ENCODE data around the gene UBQLN4. TPM values are rescaled to one million over a fixed set of nuclear protein-coding genes. Genes with fewer than 3 reads are reported as not detected.

Gene UBQLN4
- polyA plus RNA-seq, 2 donors = 18.3 to 21.0 TPM

DNA sequence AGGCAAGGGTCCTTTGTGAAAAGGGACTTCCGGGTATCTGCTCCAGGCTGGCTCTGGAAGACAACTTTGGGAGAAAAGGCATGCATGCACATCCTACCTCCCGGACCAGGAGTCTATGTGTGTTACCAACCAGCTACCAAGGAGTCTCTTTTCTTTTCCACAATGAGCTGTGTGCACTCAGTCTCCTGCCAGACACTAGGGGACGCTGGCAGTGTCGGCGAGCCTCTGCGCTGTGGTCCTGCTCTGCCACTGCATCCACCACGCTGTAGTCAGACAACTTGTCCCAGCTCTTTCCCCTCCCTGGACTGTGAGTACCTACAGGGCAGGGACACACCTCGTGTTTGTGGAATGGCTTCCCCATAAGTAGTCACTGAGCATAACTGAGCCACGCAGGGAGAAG, 27.7 kb downstream of the UBQLN4 start:
- Histone ChIP-seq H3K4me1 (ENCODE audit: control insufficient read depth in 2 of 2, insufficient read depth in 2 of 2, low read length in 1 of 2) (no peaks in the 10 kb centered on the region), H3K27me3 (ENCODE audit: control insufficient read depth in 1 of 2, insufficient read depth in 2 of 2, low read length in 2 of 2) (no peaks in the 10 kb centered on the region), H3K4me3 (ENCODE audit: low read depth in 1 of 2, low read length in 2 of 2) (no peak overlapping the region), H3K27ac (ENCODE audit: low read depth in 2 of 2, low read length in 1 of 2) (no peak overlapping the region), H3K36me3 (ENCODE audit: control insufficient read depth in 2 of 2, insufficient read depth in 2 of 2, low read length in 1 of 2) (no peaks in the 10 kb centered on the region), H3K9me3 (ENCODE audit: control insufficient read depth in 2 of 2, insufficient read depth in 1 of 2, low read depth in 1 of 2, low read length in 1 of 2) (no peaks in the 10 kb centered on the region)
- WGBS, 2 donors = 18 to 19% methylated on average over 9 of the region's 9 CpGs

DNA sequence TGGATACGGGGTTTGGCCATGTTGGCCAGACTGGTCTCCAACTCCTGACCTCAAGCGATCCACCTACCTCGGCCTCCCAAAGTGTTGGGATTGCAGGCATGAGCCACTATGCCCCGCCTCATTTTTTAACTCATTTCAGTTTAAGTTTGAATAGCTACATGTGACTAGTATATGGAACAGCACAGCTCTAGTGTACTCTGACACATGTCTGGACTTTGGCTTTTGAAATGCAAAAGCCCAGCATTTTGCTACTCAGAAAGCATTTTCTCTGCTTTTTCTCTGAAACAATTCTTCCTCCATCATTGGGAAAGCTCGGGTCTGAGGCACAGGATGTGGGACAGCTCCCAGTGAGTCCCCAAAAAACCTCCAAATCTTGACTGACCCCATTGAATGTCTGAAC, 28.8 kb downstream of the UBQLN4 start:
- WGBS, 2 donors = 77 to 80% methylated on average over 5 of the region's 5 CpGs
- H3K27me3 ChIP-seq (ENCODE audit: control insufficient read depth in 1 of 2, insufficient read depth in 2 of 2, low read length in 2 of 2) = no peaks in the 10 kb centered on the region
- H3K4me1 ChIP-seq (ENCODE audit: control insufficient read depth in 2 of 2, insufficient read depth in 2 of 2, low read length in 1 of 2) = no peaks in the 10 kb centered on the region
- no peak overlapping the region for H3K27ac ChIP-seq (ENCODE audit: low read depth in 2 of 2, low read length in 1 of 2)
- no peaks in the 10 kb centered on the region for H3K9me3 ChIP-seq (ENCODE audit: control insufficient read depth in 2 of 2, insufficient read depth in 1 of 2, low read depth in 1 of 2, low read length in 1 of 2)
- no peaks in the 10 kb centered on the region for H3K36me3 ChIP-seq (ENCODE audit: control insufficient read depth in 2 of 2, insufficient read depth in 2 of 2, low read length in 1 of 2)
- H3K4me3 ChIP-seq (ENCODE audit: low read depth in 1 of 2, low read length in 2 of 2) = no peak overlapping the region

DNA sequence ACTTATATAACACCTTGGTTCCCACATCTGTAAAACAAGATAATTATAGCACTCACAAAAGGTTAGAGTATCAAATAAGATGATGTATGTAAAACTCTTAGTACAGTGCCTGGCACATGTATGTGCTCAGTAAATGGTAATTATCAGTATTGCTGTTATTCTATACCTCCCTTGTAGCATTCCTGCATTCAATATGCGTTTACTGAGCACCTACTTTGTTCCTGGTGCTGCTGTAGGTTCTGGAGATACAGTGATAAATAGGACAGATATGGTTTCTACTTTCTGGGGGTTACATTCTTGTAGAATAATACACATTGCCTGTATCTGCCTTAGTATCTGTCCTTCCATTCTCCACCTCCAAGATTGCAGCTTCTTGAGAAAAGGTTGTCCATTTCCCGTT, 31.6 kb downstream of the UBQLN4 start:
- H3K27ac ChIP-seq (ENCODE audit: low read depth in 2 of 2, low read length in 1 of 2) = no peak overlapping the region
- peaks cover 1 to 4% of the 10 kb centered on the region in 2 donors for H3K36me3 ChIP-seq (ENCODE audit: control insufficient read depth in 2 of 2, insufficient read depth in 2 of 2, low read length in 1 of 2)
- H3K4me3 ChIP-seq (ENCODE audit: low read depth in 1 of 2, low read length in 2 of 2) = no peak overlapping the region
- H3K4me1 ChIP-seq (ENCODE audit: control insufficient read depth in 2 of 2, insufficient read depth in 2 of 2, low read length in 1 of 2) = no peaks in the 10 kb centered on the region
- H3K9me3 ChIP-seq (ENCODE audit: control insufficient read depth in 2 of 2, insufficient read depth in 1 of 2, low read depth in 1 of 2, low read length in 1 of 2) = no peaks in the 10 kb centered on the region
- no peaks in the 10 kb centered on the region for H3K27me3 ChIP-seq (ENCODE audit: control insufficient read depth in 1 of 2, insufficient read depth in 2 of 2, low read length in 2 of 2)
- WGBS, 2 donors = 66 to 81% methylated on average over 2 of the region's 2 CpGs

DNA sequence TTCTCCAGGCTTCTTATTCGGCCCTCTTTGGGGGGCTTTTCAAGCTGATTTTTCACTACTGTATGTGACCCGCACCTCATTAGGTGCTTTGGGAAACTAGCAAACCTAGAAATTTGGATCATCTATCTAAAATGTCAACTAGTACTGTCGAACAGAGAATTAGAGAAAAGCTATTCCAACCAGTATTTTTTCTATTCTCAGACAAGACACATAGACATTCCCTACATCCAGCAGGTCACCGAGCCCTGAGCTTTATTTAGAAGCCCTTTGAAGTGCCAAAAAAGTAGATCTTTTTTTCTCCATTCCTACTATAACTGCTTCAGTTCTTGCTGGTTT, 32.5 kb downstream of the UBQLN4 start:
- peak overlapping the region in 1 of 2 donors; percentile 96 for H3K4me3 ChIP-seq (ENCODE audit: low read depth in 1 of 2, low read length in 2 of 2)
- no peaks in the 10 kb centered on the region for H3K9me3 ChIP-seq (ENCODE audit: control insufficient read depth in 2 of 2, insufficient read depth in 1 of 2, low read depth in 1 of 2, low read length in 1 of 2)
- no peak overlapping the region for H3K27ac ChIP-seq (ENCODE audit: low read depth in 2 of 2, low read length in 1 of 2)
- peaks cover 3 to 4% of the 10 kb centered on the region in 2 donors for H3K36me3 ChIP-seq (ENCODE audit: control insufficient read depth in 2 of 2, insufficient read depth in 2 of 2, low read length in 1 of 2)
- 2 to 4% methylated on average over 4 of the region's 4 CpGs for WGBS, 2 donors
- no peaks in the 10 kb centered on the region for H3K4me1 ChIP-seq (ENCODE audit: control insufficient read depth in 2 of 2, insufficient read depth in 2 of 2, low read length in 1 of 2)
- H3K27me3 ChIP-seq (ENCODE audit: control insufficient read depth in 1 of 2, insufficient read depth in 2 of 2, low read length in 2 of 2) = no peaks in the 10 kb centered on the region

DNA sequence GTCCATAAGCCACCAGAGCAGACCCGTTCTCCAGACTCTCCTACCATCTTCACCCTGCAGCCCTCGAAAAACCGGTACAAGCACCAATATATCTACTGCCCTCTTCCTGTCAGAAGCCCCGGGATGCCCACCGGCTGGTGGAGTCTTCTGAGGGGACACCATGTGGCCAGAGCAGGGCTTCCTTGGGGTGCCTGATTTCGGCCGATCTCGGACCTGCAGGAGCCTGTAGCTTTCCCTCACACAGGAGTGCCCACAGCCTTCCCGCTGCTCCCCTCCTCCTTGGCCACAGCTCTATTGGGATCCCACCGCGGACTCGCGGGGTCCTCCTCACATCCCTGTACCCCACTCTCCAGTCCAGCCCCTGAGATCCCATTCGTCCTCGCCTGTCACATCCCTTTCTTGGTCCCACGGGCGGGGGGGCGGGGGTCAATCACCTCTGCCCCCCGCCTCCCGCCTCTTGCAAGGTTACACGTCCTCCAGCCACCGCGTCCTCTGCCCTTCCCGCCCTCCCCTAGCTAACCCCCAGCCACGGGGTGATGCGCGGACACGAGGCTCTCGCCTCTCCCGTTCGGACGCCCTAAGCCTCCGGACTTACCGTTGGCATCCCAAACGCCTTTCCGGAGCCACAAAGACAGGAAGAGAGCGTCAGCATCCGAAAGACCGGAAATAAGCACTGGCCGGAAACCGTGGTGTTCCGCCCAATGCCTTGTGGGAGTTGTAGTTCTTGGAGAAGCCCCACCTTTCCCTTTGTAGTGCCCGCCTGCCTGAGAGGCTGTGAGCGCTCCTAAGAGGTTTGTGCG, 33.1 kb downstream of the UBQLN4 start, which contains the start of gene SSR2:
Gene SSR2 (minus strand): TSS at position 659 of the 800 bp plus-strand sequence. CDS start 784 bp downstream, outside the sequence.
- Histone ChIP-seq H3K4me1 (ENCODE audit: control insufficient read depth in 2 of 2, insufficient read depth in 2 of 2, low read length in 1 of 2) (no peaks in the 10 kb centered on the region), H3K36me3 (ENCODE audit: control insufficient read depth in 2 of 2, insufficient read depth in 2 of 2, low read length in 1 of 2) (peaks cover 3 to 4% of the 10 kb centered on the region in 2 donors), H3K4me3 (ENCODE audit: low read depth in 1 of 2, low read length in 2 of 2) (peak within 1 kb of the TSS; percentile 71 to 96), H3K27me3 (ENCODE audit: control insufficient read depth in 1 of 2, insufficient read depth in 2 of 2, low read length in 2 of 2) (no peaks in the 10 kb centered on the region), H3K27ac (ENCODE audit: low read depth in 2 of 2, low read length in 1 of 2) (peak within 1 kb of the TSS; percentile 64 to 94), H3K9me3 (ENCODE audit: control insufficient read depth in 2 of 2, insufficient read depth in 1 of 2, low read depth in 1 of 2, low read length in 1 of 2) (no peaks in the 10 kb centered on the region)
- WGBS, 2 donors = 0% methylated on average over 45 of the region's 45 CpGs

DNA sequence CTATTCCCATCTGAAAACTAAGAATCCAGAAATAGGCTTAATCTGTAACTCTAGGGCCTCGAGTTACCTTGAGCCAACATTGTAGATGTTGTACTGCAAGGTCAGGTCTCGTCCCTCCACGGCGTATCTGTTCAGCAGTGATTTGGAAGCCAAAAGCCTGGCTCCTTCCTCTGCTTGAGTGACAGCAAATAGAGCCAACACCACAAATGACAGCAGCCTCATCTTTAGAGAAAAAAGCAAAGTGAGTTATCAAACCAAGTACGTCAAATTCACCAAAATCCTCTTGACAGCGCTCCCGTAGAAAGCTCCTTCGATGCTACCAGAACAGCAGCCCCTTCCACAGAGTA, 33.7 kb downstream of the UBQLN4 start:
- peak overlapping the region; percentile 71 to 96 for H3K4me3 ChIP-seq (ENCODE audit: low read depth in 1 of 2, low read length in 2 of 2)
- H3K27ac ChIP-seq (ENCODE audit: low read depth in 2 of 2, low read length in 1 of 2) = no peak overlapping the region
- no peaks in the 10 kb centered on the region for H3K9me3 ChIP-seq (ENCODE audit: control insufficient read depth in 2 of 2, insufficient read depth in 1 of 2, low read depth in 1 of 2, low read length in 1 of 2)
- WGBS, 2 donors = 38 to 48% methylated on average over 8 of the region's 8 CpGs
- H3K27me3 ChIP-seq (ENCODE audit: control insufficient read depth in 1 of 2, insufficient read depth in 2 of 2, low read length in 2 of 2) = no peaks in the 10 kb centered on the region
- peaks cover 6 to 7% of the 10 kb centered on the region in 2 donors for H3K36me3 ChIP-seq (ENCODE audit: control insufficient read depth in 2 of 2, insufficient read depth in 2 of 2, low read length in 1 of 2)
- H3K4me1 ChIP-seq (ENCODE audit: control insufficient read depth in 2 of 2, insufficient read depth in 2 of 2, low read length in 1 of 2) = no peaks in the 10 kb centered on the region

DNA sequence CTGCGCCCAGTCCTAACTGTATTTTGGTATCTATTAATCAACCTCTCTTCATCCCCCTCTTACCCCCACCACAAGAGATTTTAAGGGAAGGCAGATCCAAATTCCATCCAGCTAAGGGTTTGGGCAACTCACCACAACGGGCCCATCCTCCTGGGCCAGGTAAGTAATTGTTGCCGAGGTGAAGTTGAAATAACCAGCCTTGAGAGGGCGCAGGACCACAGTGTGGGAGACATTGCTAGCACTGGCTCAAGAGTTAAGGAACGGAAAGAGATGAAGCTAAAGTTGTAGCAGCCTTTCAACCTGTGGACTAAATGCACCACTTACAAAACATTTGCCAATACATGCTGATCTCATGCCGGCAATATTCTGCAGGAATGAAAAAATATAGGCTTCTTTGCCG, 38.8 kb downstream of the UBQLN4 start:
- Histone ChIP-seq H3K27me3 (ENCODE audit: control insufficient read depth in 1 of 2, insufficient read depth in 2 of 2, low read length in 2 of 2) (no peaks in the 10 kb centered on the region), H3K9me3 (ENCODE audit: control insufficient read depth in 2 of 2, insufficient read depth in 1 of 2, low read depth in 1 of 2, low read length in 1 of 2) (no peaks in the 10 kb centered on the region), H3K4me1 (ENCODE audit: control insufficient read depth in 2 of 2, insufficient read depth in 2 of 2, low read length in 1 of 2) (no peaks in the 10 kb centered on the region), H3K4me3 (ENCODE audit: low read depth in 1 of 2, low read length in 2 of 2) (no peak overlapping the region), H3K27ac (ENCODE audit: low read depth in 2 of 2, low read length in 1 of 2) (no peak overlapping the region), H3K36me3 (ENCODE audit: control insufficient read depth in 2 of 2, insufficient read depth in 2 of 2, low read length in 1 of 2) (peaks cover 23 to 28% of the 10 kb centered on the region in 2 donors)
- WGBS, 2 donors = 93% methylated on average over 7 of the region's 7 CpGs

DNA sequence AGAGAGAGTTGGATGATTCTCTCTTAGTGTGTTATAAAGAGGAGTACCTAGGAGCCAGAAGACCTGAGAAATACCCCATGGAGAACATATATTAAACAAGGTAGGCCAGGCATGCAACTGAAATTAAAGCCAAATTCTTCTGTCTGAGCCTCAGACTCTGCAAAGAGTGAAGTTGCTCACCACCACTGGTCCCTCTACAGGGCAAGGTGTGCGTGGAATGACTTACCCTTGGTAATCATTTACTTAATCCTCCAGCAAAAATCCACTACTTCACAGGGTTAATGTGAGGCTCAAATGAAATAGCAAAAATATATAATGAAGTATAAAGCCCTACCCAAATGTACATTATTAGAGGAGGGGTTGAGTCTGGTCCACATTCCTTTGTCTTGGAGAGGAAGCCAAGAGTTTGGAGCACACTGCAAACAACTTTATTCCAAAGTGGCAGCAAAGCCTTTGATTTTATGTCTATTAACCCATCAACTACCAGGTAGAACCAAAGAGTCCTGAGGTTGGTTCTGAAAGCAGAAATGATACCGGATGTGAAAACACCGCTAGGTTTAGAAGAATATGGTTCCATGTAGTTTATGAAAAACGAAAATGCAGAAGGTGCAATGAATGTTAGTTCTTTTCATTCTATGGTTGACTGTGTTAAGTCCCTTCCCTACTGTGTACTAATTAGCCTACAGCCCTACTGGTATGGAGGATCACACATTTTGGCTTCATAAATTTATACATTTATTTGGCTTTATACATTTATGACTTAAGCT, 41.4 kb downstream of the UBQLN4 start:
- no peaks in the 10 kb centered on the region for H3K27me3 ChIP-seq (ENCODE audit: control insufficient read depth in 1 of 2, insufficient read depth in 2 of 2, low read length in 2 of 2)
- H3K4me3 ChIP-seq (ENCODE audit: low read depth in 1 of 2, low read length in 2 of 2) = no peak overlapping the region
- H3K27ac ChIP-seq (ENCODE audit: low read depth in 2 of 2, low read length in 1 of 2) = no peak overlapping the region
- no peaks in the 10 kb centered on the region for H3K4me1 ChIP-seq (ENCODE audit: control insufficient read depth in 2 of 2, insufficient read depth in 2 of 2, low read length in 1 of 2)
- 84 to 91% methylated on average over 4 of the region's 4 CpGs for WGBS, 2 donors
- H3K9me3 ChIP-seq (ENCODE audit: control insufficient read depth in 2 of 2, insufficient read depth in 1 of 2, low read depth in 1 of 2, low read length in 1 of 2) = no peaks in the 10 kb centered on the region
- peaks cover 32 to 39% of the 10 kb centered on the region in 2 donors for H3K36me3 ChIP-seq (ENCODE audit: control insufficient read depth in 2 of 2, insufficient read depth in 2 of 2, low read length in 1 of 2)

DNA sequence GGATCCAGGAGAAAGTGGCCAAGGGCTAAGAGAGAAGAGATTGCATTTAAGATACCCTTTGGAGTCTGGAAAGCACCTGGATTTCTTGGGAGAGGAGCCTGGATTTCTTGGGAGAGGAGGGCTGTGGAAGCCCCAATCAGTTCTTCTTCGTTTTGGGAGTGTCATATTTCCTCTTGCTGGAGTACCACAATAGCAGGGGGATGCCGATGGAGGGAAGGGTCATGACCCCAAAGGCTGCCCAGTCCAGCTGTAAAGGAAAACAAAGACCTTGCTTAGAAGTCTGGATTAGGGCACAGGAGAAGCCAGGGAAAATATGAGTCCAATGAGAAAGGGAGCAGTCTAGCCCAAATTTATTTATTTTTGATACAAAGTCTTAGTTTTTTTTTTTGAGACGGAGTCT, 44.2 kb downstream of the UBQLN4 start:
- 52 to 65% methylated on average over 3 of the region's 3 CpGs for WGBS, 2 donors
- no peak overlapping the region for H3K4me3 ChIP-seq (ENCODE audit: low read depth in 1 of 2, low read length in 2 of 2)
- peaks cover 21 to 32% of the 10 kb centered on the region in 2 donors for H3K36me3 ChIP-seq (ENCODE audit: control insufficient read depth in 2 of 2, insufficient read depth in 2 of 2, low read length in 1 of 2)
- H3K9me3 ChIP-seq (ENCODE audit: control insufficient read depth in 2 of 2, insufficient read depth in 1 of 2, low read depth in 1 of 2, low read length in 1 of 2) = no peaks in the 10 kb centered on the region
- no peaks in the 10 kb centered on the region for H3K4me1 ChIP-seq (ENCODE audit: control insufficient read depth in 2 of 2, insufficient read depth in 2 of 2, low read length in 1 of 2)
- H3K27me3 ChIP-seq (ENCODE audit: control insufficient read depth in 1 of 2, insufficient read depth in 2 of 2, low read length in 2 of 2) = no peaks in the 10 kb centered on the region
- no peak overlapping the region for H3K27ac ChIP-seq (ENCODE audit: low read depth in 2 of 2, low read length in 1 of 2)
